Common myeloid progenitor, CD34-positive (primary cell): ENCODE results near the gene UBE2E2.

Source experiments
- CTCF ChIA-PET: fragments of 350-600 bp; sonication (Branson Sonifier 250); formaldehyde crosslinking; loops from one replicate; lab custom pipeline; 2021; ENCODE audit warnings: antibody characterized with exemption; lab: Charles Lee
- POLR2A ChIA-PET: fragments of 350-600 bp; sonication (Branson Sonifier 250); formaldehyde crosslinking; loops from one replicate; lab custom pipeline; 2021; ENCODE audit warnings: antibody characterized with exemption; lab: Charles Lee
- DNase-seq, 3 donors: peaks; one replicate each; pipeline versions ENCODE4 v3.0.0 to v3.0.0-alpha.2; 2013
- H3K27ac ChIP-seq, 2 experiments: 1 replicate in 1 of 2; 2 replicates in 1 of 2; pipeline ENCODE4 v1.7.0; 2013; ENCODE audit warnings: inconsistent platforms in 2 of 2, low read length in 2 of 2, mild to moderate bottlenecking in 2 of 2, low read depth in 1 of 2, moderate library complexity in 1 of 2; ENCODE audit not compliant: severe bottlenecking in 2 of 2, insufficient read depth in 1 of 2, poor library complexity in 1 of 2
- H3K27me3 ChIP-seq, 5 experiments: replicated peaks in 2 of 5; 1 replicate in 3 of 5; 2 replicates in 2 of 5; pipeline versions ENCODE4 v1.6.1 to v1.7.0; 2013; ENCODE audit warnings: low read length in 4 of 5, mild to moderate bottlenecking in 2 of 5, moderate library complexity in 2 of 5, inconsistent platforms in 1 of 5; ENCODE audit not compliant: insufficient read depth in 5 of 5, control insufficient read depth in 4 of 5
- H3K36me3 ChIP-seq, 4 experiments: 1 replicate in 2 of 4; 2 replicates in 2 of 4; pipeline versions ENCODE4 v1.6.1 to v1.7.0; 2013; ENCODE audit warnings: low read length in 3 of 4, control low read depth in 1 of 4, mild to moderate bottlenecking in 1 of 4; ENCODE audit not compliant: control insufficient read depth in 4 of 4, insufficient read depth in 4 of 4
- H3K4me1 ChIP-seq, 4 experiments: 1 replicate in 3 of 4; 2 replicates in 1 of 4; pipeline versions ENCODE4 v1.6.1 to v1.7.1; 2013; ENCODE audit warnings: low read length in 3 of 4, mild to moderate bottlenecking in 3 of 4, control low read depth in 1 of 4, inconsistent platforms in 1 of 4, moderate library complexity in 1 of 4; ENCODE audit not compliant: control insufficient read depth in 4 of 4, insufficient read depth in 4 of 4; ENCODE audit errors: control extremely low read depth in 1 of 4
- H3K4me3 ChIP-seq, 7 experiments: 1 replicate in 4 of 7; 2 replicates in 3 of 7; pipeline versions ENCODE4 v1.5.1 to v1.7.0; 2013; ENCODE audit warnings: mild to moderate bottlenecking in 7 of 7, low read length in 6 of 7, moderate library complexity in 6 of 7, inconsistent platforms in 2 of 7, low read depth in 2 of 7, control low read depth in 1 of 7; ENCODE audit not compliant: insufficient read depth in 4 of 7, control insufficient read depth in 1 of 7; ENCODE audit errors: extremely low read depth in 1 of 7
- H3K9me3 ChIP-seq, 5 experiments: 1 replicate in 4 of 5; 2 replicates in 1 of 5; pipeline versions ENCODE4 v1.6.1 to v1.7.1; 2013; ENCODE audit warnings: low read length in 4 of 5, mild to moderate bottlenecking in 2 of 5, inconsistent platforms in 1 of 5, low read depth in 1 of 5, moderate library complexity in 1 of 5; ENCODE audit not compliant: control insufficient read depth in 4 of 5, insufficient read depth in 2 of 5; ENCODE audit errors: control extremely low read depth in 1 of 5
- WGBS: methylation state at CpG from one replicate; pipeline ENCODE4 v1.1.5; 2013; ENCODE audit not compliant: insufficient coverage; 5-methylcytosine and 5-hydroxymethylcytosine counted together

Gene UBE2E2

DNA sequence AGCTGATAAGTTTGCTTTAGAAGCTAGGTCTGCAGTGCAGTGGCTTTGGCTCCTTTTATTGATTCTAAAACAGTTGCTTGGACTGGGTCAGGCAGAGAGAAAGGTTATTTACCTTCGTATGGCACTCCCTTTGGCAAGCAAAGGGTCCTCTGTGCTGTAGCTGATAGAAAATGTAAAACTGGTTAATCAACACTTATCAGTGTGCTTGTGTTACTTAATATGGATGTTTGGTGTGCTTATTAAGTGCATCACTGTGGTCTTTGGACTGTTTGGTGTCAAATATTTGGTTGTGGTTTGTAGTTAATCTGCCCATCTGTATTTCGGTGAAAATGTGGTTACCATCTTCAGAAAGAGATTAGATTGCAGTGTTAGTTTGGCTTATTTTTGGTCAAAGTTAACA is 16.0 kb downstream of the UBE2E2 start:
- DNase-seq = peak in 2 of 3 donors; percentile 18 to 27
- no peaks in the 10 kb centered on the region for H3K27me3 ChIP-seq
- ChIA-PET CTCF (interaction anchor here (2.0 kb wide), 1 partner anchor 8 kb away, joined by 9 read pairs; no protein-coding TSS in a partner anchor), POLR2A (no interaction called here)
- H3K9me3 ChIP-seq = peaks cover 0 to 3% (median 0%) of the 10 kb centered on the region in 5 experiments
- no peaks in the 10 kb centered on the region for H3K36me3 ChIP-seq
- H3K4me1 ChIP-seq = peaks cover 0 to 4% (median 0%) of the 10 kb centered on the region in 4 experiments
- 44% methylated on average over 2 of the region's 2 CpGs for WGBS
- no peak overlapping the region for H3K27ac ChIP-seq
- H3K4me3 ChIP-seq = no peak overlapping the region

DNA sequence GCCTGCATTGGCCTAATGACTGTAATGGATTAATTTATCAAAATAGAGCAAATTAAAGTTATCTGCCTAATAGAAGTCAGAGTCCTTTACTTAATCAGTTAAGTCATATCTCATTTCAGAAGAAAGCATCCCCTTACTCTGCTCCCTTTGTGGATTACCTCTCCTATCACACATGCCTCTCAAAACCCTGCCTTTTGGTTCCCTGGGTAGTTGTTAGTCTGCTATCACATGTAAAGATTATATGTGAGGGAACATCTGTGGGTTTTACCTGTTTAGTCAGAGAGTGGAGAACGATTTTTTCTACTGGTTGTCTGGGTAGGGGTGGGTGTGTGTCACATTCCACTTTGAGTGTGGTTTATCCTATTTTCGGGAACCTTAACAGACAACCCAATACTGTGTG is 16.4 kb downstream of the UBE2E2 start:
- Histone ChIP-seq H3K4me3 (no peak overlapping the region), H3K36me3 (no peaks in the 10 kb centered on the region), H3K4me1 (peaks cover 0 to 4% (median 0%) of the 10 kb centered on the region in 4 experiments), H3K9me3 (peaks cover 0 to 5% (median 0%) of the 10 kb centered on the region in 5 experiments), H3K27me3 (no peaks in the 10 kb centered on the region), H3K27ac (no peak overlapping the region)
- ChIA-PET POLR2A (no interaction called here), CTCF (interaction anchor here (2.0 kb wide), 1 partner anchor 8 kb away, joined by 9 read pairs; no protein-coding TSS in a partner anchor)
- no CpG with 5 or more reads among the region's 2 CpGs for WGBS
- no peak for DNase-seq

DNA sequence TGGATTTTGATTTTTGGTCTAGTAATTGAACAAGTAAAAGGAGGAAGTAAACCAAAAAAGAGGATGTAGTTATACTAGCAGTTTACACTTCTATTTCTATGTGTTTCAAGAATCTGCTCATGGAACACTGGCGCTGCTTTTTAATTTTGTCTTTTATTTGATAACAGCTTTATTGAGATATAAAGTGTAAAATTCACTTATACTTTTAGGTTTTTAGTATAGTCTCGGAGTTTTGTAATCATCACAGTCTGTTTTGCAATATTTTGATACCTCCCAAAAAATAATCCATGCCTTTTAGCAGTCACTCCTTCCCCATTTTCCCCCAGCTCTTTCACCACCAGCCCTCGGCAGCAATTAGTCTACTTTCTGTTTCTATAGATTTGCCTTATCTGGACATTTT is 18.0 kb downstream of the UBE2E2 start:
- Histone ChIP-seq H3K4me3 (peak overlapping the region in 5 of 7 experiments; percentile 12 to 71 (median 44)), H3K27me3 (no peaks in the 10 kb centered on the region), H3K9me3 (peaks cover 0 to 5% (median 0%) of the 10 kb centered on the region in 5 experiments), H3K4me1 (peaks cover 0 to 4% (median 0%) of the 10 kb centered on the region in 4 experiments), H3K27ac (no peak overlapping the region), H3K36me3 (no peaks in the 10 kb centered on the region)
- CTCF ChIA-PET = interaction anchor here (2.0 to 2.1 kb wide), 2 partner anchors 10 to 14 kb away, joined by 4 to 9 read pairs; no protein-coding TSS in a partner anchor
- no CpG with 5 or more reads among the region's 3 CpGs for WGBS
- DNase-seq = peak in 2 of 3 donors; percentile 53 to 59
- POLR2A ChIA-PET = no interaction called here

DNA sequence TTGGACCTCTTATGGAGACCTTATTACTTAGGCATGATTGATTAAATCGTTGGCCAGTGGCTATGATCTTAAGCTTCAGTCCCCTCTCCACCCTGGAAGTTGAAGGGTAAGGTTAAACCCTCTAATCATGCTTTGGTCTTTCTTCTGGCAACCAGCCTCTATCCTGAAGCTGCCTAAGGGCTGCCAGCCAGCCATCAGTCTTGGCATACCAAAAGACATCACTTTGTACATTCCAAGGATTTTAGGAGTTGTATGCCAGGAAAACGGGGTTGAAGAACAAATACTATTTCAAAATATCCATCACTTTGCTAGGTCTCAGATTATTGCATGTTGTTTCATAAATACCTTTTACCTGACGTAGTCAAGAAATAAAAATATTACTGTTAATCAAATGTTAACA is 28.9 kb downstream of the UBE2E2 start:
- Histone ChIP-seq H3K27ac (no peak overlapping the region), H3K36me3 (no peaks in the 10 kb centered on the region), H3K4me3 (no peak overlapping the region), H3K27me3 (no peaks in the 10 kb centered on the region), H3K9me3 (peaks cover 0 to 10% (median 0%) of the 10 kb centered on the region in 5 experiments), H3K4me1 (peaks cover 0 to 9% (median 0%) of the 10 kb centered on the region in 4 experiments)
- no peak for DNase-seq
- 100% methylated on average over 2 of the region's 3 CpGs for WGBS
- CTCF ChIA-PET = no interaction called here
- POLR2A ChIA-PET = no interaction called here

DNA sequence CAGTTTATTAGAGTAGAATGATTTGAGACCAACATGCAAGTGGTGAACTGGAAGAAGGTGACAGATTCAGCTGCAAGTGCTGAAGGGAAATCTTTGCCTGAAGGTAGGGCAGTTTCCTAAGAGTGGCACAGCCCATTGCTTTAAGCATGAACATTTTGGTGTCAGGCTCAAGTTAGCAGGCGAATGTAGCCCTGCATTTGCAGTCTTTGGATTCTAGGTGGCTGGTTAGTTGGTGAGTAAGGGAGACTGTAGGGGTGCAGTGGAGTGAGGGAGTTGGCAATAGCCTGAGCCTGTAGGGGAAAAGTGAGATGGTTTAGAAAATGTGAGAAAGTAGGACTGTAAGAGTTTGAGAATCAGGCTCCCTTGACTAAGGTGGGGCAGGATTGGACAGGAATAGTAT is 29.7 kb downstream of the UBE2E2 start:
- no peaks in the 10 kb centered on the region for H3K27me3 ChIP-seq
- CTCF ChIA-PET = no interaction called here
- no peaks in the 10 kb centered on the region for H3K36me3 ChIP-seq
- H3K27ac ChIP-seq = no peak overlapping the region
- POLR2A ChIA-PET = no interaction called here
- WGBS = 75% methylated on average over 1 of the region's 1 CpG
- no peak for DNase-seq
- H3K9me3 ChIP-seq = peaks cover 0 to 10% (median 0%) of the 10 kb centered on the region in 5 experiments
- no peak overlapping the region for H3K4me3 ChIP-seq
- peaks cover 0 to 10% (median 0%) of the 10 kb centered on the region in 4 experiments for H3K4me1 ChIP-seq

DNA sequence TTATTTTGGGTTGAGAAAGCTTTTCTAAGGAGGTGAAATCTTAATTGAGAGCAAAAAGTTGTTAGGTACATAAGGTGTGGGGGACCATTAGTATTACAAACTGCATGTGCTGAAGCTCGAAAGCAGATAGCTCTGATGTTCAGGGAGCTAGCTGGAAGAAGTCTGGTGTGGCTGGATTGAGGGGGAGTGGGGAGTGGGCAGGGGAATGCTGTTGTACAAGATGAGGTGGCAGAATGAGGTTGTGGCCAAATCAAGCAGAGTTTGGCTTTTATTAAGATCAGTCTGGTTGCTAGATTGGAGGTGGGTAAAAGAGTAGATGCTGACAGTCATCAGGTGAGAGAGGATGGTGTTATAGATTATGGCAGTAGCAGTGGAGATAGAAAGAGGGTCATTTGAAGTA is 32.1 kb downstream of the UBE2E2 start:
- POLR2A ChIA-PET = no interaction called here

DNA sequence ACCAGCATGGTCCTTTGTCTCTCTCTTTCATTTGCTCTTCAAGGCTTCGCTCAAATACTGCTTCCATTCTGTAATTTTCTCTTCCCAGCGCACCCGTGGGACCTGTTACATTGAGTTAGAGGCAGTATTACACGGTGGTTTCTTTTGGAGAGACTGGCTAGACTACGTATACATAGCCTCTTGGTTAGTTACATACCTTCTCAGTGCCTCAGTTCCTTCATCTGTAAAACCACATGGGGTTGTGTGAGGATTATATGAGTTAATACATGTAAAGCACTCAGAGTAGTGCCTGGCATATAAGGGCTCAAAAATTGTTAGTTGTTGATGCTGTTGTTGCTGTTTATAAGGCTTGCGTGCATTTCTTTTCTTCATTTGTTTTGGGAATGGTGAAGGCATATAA is 33.8 kb downstream of the UBE2E2 start:
- Histone ChIP-seq H3K27me3 (no peaks in the 10 kb centered on the region), H3K9me3 (peaks cover 0 to 1% (median 0%) of the 10 kb centered on the region in 5 experiments), H3K4me1 (peaks cover 0 to 10% (median 0%) of the 10 kb centered on the region in 4 experiments), H3K36me3 (no peaks in the 10 kb centered on the region), H3K27ac (no peak overlapping the region), H3K4me3 (no peak overlapping the region)
- 98% methylated on average over 5 of the region's 6 CpGs for WGBS
- no peak for DNase-seq
- ChIA-PET POLR2A (no interaction called here), CTCF (no interaction called here)

More for the DNA sequence above, 32.1 kb downstream of the UBE2E2 start:
- Histone ChIP-seq H3K27me3 (no peaks in the 10 kb centered on the region), H3K27ac (no peak overlapping the region), H3K4me1 (peaks cover 0 to 10% (median 0%) of the 10 kb centered on the region in 4 experiments), H3K36me3 (no peaks in the 10 kb centered on the region), H3K9me3 (peaks cover 0 to 10% (median 0%) of the 10 kb centered on the region in 5 experiments), H3K4me3 (no peak overlapping the region)
- WGBS = 82% methylated on average over 1 of the region's 1 CpG
- no peak for DNase-seq
- CTCF ChIA-PET = interaction anchor here (0.6 to 1.9 kb wide), 3 partner anchors 13 to 126 kb away, joined by 3 to 7 read pairs (median 4); no protein-coding TSS in a partner anchor
